Muscle of back (tissue), 13 donors: ENCODE data around the gene CCNQ. TPM values are rescaled to one million over a fixed set of nuclear protein-coding genes. Genes with fewer than 3 reads are reported as not detected.

Experiments used
- DNase-seq, 3 donors: peaks; one replicate each; pipeline versions ENCODE4 v3.0.0 to v3.0.0-alpha.2; 2013
- long read RNA-seq, 9 donors: transcript quantifications; one replicate each; lab custom pipeline, GENCODE V29; 2026
- polyA plus RNA-seq, 10 donors: library from polyadenylated mRNA; unstranded; fragments of 120-200 nt; gene quantifications; one replicate each; pipeline ENCODE4 v1.2.1, GENCODE V29; 2013; ENCODE audit not compliant: insufficient read length in 10 of 10

Gene CCNQ
- polyA plus RNA-seq = 10 to 100 TPM; 10.5 to 14.4 (median 11.9) TPM
- long read RNA-seq, donor 1, partial matches to known transcripts = 0 of 8 reads
- long read RNA-seq, donor 1, other reads (novel, unspliced or antisense) = 0 of 8 reads
- long read RNA-seq, donor 2, partial matches to known transcripts = 0 of 3 reads
- long read RNA-seq, donor 2, other reads (novel, unspliced or antisense) = 0 of 3 reads
- long read RNA-seq, donor 3 = 0 reads
- long read RNA-seq, donor 4, partial matches to known transcripts = 0 of 5 reads
- long read RNA-seq, donor 4, other reads (novel, unspliced or antisense) = 0 of 5 reads
- long read RNA-seq, donor 5, partial matches to known transcripts = 0 of 5 reads
- long read RNA-seq, donor 5, other reads (novel, unspliced or antisense) = 0 of 5 reads
- long read RNA-seq, donor 6, partial matches to known transcripts = 0 of 5 reads
- long read RNA-seq, donor 6, other reads (novel, unspliced or antisense) = 0 of 5 reads
- long read RNA-seq, donor 7, partial matches to known transcripts = 0 of 3 reads
- long read RNA-seq, donor 7, other reads (novel, unspliced or antisense) = 0 of 3 reads
- long read RNA-seq, donor 8, partial matches to known transcripts = 0 of 1 reads
- long read RNA-seq, donor 8, other reads (novel, unspliced or antisense) = 0 of 1 reads
- long read RNA-seq, donor 9, partial matches to known transcripts = 0 of 1 reads
- long read RNA-seq, donor 9, other reads (novel, unspliced or antisense) = 0 of 1 reads

DNA sequence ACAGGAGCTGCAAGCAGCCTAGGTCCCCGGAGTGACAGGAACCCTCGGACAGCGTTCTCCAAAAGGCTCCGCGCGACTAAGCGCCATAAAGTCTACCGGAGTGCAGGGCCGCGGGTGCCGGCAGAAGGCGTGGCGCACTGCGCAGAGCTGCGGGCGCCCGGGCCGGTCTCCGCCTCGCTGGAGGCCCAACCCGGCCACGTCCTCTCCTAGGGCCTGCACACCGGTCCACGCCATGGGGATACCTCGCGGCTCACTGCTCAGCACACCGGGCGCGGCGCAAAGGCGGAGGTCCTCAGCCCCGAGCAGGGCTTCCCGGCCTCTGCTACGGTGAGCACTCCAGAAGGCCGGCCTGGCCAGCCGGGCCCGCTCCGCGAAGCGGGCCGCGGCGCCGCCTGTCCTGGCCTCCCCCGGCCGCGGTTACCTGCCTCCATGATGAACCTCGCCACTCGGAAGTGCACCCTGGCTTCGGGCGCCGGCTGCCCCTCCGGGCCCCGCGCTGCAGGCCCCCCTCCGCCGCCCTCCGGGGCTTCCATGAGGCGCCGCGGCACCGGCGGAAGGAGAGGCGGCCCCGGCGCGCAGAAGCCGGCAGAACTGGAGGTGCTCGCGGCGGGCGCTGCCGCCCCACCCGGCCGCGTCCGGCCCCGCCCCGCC, at the start of gene CCNQ:
Gene CCNQ (minus strand): TSS at position 599 of the 651 bp plus-strand sequence. CDS start 66 bp downstream, at position 533.
- peak in 1 of 3 donors; percentile 53 for DNase-seq

DNA sequence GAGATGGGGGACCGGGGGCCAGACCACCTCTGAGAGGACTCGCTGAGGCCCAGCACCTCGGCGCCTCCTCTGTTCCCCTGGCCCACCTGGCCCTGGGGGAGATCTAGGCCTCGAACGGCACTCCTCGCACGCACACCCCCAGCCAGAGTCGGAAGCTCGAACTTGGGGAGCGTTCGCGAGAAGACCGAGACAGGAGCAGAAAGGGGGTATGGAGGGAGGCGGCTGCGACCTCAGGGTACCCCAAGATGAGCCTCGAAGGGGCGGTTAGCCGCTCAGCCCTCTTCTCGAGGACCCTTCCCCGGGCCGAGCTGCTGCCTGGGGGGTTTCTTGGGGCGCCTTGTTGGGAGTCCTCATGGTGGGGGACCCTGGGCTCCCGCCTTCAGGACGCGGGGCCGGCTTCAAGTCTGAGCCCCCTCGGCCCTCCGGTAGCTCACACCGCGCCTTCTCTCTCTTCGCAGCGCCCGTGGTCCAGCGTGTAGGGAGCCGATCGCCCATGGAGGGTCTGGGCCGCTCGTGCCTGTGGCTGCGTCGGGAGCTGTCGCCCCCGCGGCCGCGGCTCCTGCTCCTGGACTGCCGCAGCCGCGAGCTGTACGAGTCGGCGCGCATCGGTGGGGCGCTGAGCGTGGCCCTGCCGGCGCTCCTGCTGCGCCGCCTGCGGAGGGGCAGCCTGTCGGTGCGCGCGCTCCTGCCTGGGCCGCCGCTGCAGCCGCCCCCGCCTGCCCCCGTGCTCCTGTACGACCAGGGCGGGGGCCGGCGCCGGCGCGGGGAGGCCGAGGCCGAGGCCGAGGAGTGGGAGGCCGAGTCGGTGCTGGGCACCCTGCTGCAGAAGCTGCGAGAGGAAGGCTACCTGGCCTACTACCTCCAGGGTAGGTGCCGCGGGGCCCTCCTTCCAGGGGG, 48.8 kb upstream of the CCNQ start:
- DNase-seq = no peak

DNA sequence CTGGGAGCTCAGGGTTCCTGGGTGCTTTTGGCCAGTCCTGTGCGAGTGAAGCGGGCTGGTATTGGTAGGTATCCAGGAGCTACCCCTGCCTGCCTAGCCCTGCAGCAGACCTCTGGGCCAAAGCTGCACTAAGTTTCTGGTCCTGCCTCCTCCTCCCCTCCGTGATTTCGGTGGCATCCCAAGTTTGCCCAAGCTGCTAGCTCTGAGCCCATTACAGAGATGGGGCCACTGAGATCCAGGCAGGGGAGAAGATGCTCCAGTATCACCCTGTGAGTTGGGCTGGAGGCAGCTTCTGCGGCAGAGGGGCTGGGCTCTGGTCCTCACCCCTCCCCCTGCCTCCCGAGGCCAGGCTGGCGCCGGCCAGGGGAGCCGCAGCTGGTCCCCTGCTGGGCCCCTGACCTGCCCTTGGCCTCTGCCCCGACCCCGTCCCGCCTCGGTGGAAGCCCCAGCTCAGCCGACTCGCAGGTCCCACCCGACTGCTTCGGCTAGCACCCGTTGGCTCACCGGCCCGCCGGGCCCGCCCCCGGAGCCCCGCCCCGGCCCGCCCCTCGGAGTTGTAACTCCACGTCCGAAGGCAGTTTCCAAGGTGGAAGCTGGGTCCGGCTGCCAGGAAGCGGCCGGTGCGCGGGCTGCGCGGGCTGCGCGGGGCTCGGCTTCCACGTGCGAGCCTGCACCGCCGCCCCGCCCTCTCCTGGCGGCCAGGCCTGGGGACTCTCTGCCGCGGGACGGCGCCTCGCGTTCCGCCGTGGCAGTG, 47.9 kb upstream of the CCNQ start, which contains the start of gene DUSP9:
Gene DUSP9 (plus strand): TSS at position 584 of the 754 bp plus-strand sequence. CDS start 751 bp downstream, outside the sequence.
- peak in 1 of 3 donors; percentile 38 for DNase-seq

DNA sequence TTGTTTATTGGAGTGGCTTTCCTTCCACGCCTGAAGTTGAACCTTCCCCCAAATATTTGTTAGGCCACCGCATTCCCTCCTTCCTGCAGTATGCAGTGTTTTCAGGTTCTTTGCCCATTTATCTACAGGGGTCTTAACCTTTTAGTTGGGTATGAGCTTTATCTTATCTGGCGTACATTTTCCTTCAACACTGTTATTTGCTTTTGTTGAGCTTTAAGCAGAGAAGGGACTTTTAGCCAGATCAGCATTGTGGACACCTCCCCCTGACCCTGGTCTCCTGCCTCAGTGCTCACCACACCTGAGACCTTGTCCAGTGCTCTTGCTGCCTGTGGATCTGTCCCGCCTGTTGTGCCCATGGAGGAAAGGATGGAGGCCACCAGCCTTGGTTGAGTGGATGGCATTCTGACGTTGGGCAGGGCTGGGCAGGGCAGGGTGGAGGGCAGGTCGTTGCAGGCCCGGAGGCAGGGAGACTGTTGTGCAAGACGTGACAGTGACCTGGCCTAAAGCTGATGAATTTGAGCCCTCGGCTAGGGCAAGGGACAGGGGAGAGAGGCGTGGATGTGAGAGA, 47.1 kb upstream of the CCNQ start:
- DNase-seq = no peak

DNA sequence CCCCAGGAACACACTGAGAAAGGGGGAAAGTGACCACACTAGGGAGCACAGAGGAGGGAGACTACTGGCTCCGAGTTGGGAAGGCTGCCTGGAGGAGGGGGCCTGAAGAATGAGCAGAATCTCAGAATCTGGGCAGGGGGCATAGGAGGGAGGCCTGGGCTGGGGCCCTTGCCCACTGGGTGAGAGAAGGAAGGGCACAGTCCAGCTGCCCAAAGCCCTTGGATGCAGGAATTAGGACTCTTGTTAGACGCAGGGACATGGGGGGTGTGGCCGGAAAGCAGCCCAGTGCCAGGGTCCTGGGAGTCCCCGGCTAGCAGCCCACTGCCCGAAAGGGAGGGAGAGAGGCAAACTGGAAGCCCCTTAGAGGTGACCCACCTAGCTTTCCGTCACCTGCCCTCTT, 46.2 kb upstream of the CCNQ start:
- DNase-seq = no peak

DNA sequence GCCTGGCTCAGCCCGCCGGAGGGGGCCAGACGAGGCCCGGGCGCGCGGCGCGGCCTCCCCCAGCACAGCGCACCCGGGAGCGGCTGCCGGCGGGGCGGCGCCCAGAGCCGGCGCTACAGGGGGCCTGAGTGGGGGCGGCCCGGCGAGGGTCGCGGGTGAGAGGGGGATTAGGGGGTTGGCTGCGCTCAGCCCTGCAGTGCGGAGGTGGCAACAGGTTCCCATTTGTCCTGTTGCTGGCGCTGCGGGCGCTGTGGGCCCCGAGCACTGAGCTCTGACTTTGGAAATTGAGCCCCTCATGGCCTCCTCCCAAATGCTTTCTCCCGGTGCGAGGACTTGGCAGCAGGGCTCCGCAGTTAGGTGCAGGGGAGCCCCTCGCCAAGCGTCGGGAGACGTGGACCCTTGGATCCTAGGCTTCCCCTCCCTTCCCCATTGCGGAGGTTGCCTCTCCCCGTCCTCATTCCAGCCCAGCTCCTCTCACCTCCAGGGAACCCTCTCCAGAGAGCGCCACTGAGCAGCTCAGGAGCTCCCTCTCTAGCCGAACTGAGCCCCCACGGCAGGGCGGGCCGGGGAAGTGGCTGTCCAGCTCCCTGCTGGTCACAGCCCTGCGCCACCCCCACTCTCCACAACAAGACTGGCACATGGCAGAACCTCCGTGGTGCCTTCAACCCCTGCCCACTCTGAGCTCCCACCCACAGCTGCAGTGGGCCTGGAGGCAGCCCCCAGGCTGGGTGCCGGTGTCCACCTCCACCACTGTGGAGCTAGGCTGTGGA, 45.6 kb upstream of the CCNQ start:
- no peak for DNase-seq

DNA sequence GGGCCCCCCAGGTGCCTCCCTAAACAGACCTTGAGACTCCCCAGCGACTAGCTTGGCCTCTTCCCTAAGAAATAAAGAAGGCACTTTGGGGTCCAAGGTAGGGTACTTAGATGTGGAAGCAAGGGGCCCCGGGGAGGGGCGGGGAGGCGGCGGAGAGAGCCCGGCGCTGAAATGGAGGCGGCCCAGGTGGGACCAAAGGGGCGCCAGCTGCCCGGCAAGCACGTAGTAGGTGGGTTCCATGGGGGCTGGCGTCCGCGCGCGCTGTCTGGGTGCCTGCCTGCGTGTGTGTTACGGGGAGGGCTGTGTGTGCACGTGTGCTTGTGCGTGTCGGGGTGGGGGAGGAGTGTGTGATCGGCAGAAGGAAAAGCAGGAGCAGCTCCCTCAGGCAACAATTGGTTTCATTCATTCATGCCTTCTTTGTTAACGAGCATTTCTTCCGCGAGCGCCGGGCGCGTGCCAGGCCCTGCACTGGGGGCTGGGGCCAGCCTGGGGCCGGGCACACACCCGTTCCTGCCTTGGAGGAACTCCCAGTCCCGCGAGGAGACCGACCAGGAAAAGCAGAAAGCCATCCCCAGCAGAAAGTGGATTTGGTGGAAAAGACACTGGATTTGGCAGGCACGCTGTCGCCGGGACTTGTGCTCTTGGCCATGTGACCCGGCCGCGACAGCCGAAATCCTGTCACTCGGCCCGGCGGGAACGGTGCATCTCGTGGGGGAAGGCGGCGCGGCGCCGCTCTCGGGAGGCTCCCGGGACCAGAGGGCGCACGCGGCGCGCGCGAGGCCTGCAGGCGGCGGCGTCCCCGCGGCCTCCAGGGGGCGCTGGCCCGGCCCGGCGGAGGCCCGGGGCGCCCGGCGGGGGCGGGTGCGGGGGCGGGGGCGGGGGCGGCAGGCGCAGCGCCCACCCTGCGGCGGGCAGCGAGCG, 44.8 kb upstream of the CCNQ start:
- DNase-seq = no peak

DNA sequence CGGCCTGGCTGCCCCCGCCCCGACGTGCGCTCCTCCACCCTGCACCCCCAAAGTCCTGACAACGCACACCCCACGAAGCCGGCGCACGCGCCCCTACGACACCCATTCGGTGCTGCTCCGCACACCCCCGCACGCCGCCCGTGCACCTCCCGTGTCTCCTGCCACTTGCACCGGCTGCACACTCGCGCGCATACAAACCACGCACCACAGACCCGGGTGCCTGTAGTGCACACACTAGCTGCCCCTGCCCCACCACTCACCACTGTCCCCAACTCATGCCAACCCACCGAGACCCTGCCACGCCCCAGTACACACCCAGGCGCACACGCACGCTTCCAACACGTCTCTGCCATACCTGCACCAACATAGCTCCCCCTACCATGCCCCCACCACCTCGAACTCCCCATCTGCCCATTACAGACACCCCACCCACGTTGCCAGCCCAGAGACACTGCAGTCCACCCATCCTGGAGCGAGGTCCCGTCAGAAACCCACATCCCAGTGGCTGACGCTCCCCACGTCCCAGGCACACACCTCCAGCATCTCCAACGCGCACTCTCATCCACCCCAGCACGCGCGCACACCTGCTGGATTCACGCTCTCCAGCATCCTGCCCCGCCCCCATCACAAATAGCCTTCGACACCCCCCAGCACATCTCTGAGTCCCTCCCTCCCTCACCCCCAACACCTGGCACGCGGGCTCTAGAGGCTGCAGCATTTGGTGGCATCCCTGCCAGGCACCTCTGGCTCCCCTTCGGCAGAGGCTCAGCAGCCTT, 43.9 kb upstream of the CCNQ start:
- DNase-seq = no peak

DNA sequence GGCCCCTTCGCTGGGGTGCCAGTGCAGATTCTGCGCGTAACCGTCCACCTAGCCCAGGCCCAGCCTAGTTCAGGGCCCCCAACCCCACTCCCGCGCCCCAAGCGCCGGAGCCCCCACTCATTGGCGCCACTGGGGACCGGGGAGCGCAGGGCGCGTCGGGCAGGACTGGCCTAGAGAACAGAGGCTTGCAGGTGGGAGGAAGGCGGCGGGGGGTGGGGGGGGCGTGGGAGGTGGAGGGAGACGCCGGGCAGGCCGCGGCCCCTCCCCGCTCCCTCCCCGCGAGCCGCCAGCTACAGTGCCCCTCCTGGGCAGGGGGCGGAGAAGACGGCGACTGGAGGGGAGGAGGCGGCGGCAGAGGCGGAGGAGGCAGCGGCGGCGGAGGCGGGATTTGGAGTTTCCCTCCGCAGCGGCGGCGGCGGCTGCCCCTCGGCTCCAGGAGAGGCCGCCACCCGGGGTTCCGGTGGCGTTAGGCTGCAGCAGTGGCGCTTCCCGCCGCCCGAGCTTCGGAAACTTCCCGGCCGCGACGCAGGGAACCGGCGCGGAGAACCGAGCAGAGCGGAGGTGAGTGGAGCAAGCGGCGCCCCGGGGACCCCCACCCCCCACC, 43.2 kb upstream of the CCNQ start:
- no peak for DNase-seq

DNA sequence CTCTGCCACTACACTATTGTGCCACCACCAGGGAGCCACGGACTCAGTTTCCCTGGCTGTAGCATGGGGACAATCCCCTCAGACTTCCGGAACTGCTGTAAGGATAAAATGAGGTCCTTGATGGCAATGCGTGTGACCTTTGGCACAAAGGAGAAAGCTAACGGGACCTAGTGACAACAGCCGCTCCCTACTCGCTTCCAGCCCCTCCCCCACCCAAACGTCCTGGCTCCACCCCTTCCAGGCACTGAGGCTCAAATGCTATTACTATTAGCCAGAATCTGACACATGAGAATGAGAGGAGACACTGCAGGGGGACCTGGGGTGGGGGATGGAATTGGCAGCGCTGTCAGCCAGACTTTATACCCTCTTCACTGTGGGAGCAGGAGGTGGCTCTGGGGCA, 42.7 kb upstream of the CCNQ start:
- DNase-seq = no peak

DNA sequence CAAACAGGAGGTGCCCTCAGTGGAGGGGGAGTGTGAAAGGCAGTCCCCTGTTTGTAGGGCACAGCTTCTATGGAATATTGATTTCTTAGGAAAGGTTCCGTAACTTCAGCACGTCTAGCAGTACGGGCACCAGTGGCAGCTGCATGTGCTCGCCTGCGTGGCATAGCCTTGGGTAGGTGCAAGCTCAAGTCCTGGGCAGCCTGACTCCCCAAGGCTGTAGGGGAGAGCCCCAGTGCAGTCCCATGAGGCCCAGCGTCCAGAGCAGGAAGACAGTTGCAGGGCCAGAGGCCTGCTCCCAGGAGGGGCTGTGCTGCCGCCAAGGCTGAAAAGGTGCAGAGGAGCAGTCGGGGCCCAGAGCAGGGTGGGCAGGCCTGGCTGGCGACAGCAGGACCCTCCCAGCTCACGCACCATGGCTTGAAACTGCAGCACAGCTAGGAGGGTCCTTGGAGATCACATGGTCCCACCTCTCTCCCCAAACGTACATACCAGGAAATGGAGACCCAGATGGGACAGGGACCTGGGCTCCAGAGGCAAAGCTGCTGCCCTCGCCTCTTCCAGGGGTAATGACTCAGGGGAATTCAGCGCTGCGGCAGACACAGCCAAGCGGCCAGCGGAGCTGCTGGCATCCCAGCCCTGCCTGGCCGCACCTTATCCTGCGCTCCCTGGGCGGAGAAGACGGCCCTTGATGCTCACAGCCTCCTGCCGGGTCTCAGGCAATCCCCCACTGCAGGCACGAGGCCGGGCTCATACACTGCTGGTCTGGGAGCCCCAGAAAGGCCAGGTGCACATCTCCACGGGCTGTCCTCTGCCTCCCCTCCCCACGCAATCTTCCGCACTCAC, 42.0 kb upstream of the CCNQ start:
- DNase-seq = no peak

DNA sequence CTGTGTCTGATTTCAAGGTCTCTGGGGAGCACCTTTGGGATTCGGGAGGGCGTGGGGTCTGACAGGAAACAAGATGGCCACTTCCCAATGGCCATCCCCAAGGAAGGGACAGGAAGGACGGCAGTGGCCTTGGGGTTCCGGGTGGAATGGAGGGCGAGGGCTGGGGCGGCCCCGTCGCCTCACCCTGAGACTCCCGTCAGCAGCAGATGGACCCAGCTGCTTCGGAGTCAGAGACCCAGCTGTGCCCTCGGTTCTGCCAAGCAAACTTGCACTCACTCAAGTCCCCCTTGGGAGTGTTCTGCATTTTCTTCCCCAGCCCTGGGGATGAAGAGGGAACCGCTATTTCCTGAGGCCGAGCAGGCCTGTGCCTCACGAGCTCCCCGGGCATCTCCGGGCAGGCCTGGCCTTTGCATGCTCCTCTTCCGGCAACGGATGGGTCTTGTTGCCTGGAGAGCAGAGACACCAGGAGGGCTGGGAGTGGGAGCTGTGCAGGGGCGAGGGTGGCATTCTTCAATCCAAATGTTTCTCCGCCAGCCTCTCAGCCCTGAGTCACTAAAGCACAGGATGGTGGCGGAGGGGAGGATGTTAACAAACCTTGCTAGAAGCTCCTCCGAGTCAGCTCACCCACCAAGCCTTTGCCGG, 41.2 kb upstream of the CCNQ start:
- no peak for DNase-seq

DNA sequence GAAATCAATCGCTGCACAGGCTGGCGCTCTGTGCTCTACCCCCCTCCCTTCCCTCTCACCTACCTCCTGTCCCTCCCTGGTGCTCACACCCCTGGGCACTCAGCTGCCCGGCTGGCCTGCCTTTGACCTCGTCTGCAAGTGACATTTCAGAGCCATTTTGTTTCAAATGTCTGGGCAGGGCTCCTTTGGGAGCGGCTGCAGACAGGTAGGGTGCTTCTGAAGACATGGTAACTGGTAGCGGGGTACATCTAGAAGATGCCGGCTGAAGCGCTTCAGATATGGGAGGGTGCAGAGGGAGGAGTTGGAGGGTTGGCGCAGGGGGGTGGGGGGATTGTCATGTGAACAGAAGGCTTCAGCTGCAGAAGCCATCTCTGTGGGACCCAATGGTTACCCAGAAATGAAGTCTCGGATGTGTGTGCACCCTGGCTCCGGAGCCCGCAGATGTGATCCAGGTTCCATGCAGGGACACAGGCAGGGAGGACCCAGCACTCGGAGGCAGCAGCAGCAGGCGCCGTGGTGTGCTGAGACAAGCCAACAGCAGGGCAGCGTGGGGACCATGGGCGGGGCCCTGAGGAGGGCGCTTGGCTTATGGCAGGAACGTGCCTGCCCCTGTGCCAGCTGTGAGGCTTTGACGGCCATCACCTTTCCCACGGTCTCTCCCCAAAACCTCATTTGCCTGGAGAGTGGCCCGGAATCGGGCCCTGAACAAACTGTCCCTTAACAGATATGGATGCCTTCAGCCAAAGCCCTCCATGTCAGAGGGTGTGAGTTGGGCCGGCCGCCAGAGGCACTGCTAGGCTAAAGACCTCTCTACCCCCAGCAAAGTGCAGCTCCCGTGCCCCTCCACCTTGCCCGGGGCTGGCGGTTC, 40.5 kb upstream of the CCNQ start:
- DNase-seq = no peak

DNA sequence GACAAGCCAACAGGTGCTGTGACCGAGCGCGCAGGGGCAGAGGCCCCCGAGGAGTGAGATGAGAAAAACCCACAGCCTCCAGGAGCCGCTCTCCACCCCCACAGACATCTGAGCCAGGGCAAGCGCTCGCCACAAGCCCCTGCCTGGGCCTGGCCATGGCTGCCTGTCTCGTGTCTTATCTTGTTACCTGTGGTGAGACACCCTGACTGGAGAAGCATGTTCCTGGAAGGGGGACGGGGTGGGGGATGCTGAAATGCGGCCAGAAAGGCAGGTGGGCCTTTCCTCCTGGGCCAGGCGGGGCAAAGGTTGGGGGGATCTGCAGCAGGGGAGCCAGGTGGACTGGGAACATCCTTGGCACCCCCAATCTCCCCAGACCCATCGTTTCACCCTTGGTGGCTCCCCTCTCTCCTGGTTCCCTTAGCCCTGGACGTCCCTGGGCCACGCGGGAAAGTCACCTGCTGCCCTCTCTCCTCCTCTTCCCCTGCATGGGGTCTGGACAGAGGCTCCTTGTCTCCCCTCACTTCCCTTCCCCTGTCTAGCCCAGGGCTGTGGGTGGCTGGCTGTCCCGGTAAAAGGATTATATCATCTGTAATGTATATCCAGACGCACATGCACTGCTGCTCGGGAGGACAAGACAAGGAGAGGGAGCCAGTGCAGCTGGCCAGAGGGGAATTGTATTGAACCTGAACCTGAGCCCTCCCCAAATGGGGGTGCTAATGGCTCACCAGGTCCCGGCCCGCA, 39.7 kb upstream of the CCNQ start:
- no peak for DNase-seq
